Activated CD4-positive, alpha-beta T cell treated with anti-CD3 and anti-CD28 coated beads, Interleukin-2, Interleukin-6, amounts not matched to agents 100 ng/mL and 50 ng/mL, durations not matched to agents 16 hours and 8 hours (primary cell): Measurements from ENCODE around the gene DPP8.
"Not testable (repeated sequence)": the region's sequence is repeated elsewhere in the genome, so short reads cannot be mapped to it uniquely, and the experiment has no call there.

ENCODE experiments used
- DNase-seq: peaks from one replicate; pipeline ENCODE4 v3.0.0-alpha.2; 2020

DPP8 gene

DNA sequence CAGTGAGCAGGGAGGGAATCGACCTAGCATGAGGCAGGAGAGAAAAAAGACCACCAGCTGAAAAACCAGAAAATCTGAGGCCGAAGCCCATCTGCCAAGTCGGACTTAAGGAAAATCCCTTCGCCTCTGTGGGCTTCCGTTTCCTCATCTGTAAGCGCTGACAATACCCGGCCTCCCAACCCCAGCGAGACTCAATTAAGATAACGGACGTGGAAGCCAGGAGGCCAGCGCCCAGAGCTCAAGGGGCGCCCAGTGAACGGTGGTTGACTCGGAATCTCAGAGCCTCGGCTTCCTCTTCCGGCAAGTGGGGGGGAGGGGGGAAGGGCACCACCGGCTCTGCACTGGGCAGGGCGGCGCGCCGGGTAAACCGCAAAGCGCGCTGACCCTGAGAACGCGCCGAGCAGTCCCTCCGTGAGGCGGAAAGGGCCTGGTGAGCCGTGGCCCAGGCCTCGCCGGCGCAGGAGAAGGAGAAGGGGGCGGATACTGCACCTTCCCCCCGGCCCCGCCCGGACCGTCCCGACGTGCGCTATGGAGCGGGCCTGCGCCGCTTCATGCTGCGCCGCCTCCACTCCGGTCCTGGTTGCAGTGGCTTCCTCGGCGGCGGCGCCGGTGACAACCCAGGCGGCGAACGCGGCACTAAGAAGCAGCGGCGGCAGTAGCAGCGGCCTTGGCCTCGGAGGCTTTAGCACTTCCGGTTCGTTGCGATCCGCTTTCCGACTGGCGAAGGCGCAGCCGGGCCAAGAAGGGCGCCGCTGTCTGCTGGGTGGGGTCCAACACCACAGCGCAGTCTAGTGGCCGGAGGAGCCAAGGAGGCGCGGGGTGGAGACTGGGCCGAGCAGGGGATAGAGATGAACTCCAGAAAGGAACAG lies at the start of gene DPP8:
Gene DPP8 (minus strand): TSS at position 693 of the 869 bp plus-strand sequence. CDS start 5,136 bp downstream, outside the sequence.
- peak; percentile 97 for DNase-seq

DNA sequence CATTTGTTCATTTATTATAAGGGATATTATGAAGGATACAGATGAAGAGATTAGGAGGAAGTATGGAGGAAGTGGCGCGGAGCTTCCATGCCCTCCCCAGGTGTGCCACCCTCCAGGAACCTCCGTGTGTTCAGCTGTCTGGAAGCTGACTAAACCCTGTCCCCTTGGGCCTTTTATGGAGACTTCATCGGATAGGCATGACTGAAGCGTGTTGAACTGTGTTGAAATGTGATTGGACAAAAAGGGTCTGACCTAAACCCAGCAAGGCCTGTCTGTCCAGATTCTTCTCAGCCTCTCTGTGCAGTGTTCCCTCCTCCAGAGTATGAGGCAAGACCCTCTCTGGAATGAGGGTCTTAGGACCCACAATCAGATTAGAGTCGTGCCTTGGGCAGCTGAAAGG lies 44.4 kb upstream of the DPP8 start:
- DNase-seq, result no peak

DNA sequence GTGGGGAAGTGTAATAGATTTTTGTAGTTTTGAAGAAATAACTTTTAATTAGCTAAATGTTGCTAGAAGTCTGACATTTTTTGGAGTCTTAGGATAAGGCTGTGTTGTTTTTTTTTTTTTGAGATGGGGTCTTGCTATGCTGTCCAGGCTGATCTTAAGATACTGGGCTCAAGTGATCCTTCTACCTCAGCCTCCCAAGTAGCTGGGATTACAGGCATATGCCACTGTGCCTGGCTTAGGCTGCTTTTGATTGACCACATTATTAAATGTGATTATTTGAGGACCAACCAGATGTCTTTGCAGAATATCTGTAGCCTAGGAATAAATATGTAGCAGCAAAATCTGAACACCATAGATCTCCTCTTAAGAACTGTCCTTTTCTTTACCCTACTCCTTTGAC lies 42.5 kb upstream of the DPP8 start:
- no peak for DNase-seq

DNA sequence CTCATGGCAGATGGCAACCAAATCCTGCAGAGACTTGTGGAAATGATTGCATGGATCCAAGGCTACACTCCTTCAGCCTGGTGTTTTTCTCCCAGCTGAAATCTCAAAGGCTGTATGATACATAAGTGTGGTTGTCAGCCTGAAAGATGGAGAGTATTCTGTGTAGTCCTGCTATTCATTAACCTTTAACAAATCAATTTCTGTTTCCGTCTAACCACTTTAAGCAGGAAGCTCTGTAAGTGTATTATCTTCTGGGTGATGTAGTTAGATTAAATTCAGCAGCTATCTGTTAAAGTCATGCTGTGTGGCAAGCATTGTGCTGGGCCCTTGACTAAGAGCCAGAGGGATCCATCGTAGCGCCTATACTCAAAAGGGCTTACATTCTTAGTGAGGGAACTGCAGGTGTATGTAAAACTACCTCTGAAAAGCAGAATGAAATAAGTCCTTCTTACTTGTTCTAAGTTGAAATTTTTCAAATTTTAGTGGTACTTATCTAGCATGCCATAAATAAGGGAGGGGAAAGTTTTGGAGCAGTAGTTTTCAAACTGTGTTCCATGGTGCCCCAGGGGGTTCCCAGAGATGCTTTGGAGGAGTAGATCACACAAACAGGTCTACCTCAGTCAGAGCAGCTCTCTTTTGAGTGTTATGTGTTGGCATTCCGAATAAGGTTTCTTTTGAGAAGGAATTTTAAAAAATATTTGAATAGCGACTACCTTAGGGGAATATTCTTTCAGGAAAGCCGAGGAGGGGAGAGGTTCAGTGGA lies 41.7 kb upstream of the DPP8 start:
- no peak for DNase-seq

DNA sequence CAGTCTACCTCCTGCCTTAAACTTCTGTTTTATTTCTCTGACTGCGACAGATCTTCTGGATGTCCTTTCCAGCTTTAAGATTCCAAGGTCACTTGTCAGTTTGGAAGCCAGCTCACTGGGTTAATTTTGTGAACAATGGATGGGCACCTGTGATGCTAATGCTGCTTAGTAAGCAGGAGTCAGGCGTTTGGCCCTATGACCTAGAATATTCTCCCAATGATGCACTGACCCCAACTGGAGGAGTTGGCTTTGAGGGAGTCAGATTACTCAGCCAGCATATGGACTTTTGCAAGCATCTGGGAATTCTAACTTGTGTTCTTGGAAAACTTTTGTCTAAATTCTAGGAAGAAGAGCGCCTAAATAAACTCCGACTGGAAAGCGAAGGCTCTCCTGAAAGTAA lies 40.8 kb upstream of the DPP8 start:
- no peak for DNase-seq

DNA sequence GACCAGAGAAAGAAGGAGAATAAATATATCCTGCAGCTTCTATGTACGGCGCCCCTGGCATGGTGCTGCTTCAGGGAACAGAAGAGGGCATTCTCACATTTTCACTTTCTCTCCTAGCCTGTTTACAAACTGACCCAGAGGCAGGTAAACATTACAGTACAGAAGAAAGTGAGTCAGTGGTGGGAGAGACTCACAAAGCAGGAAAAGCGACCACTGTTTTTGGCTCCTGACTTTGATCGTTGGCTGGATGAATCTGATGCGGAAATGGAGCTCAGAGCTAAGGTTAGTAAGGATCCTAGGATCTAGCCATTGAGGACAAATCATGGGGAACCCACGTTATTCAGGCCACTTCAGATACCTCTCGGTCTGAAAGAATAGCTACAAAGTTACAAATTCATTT lies 39.1 kb upstream of the DPP8 start:
- DNase-seq, result no peak

DNA sequence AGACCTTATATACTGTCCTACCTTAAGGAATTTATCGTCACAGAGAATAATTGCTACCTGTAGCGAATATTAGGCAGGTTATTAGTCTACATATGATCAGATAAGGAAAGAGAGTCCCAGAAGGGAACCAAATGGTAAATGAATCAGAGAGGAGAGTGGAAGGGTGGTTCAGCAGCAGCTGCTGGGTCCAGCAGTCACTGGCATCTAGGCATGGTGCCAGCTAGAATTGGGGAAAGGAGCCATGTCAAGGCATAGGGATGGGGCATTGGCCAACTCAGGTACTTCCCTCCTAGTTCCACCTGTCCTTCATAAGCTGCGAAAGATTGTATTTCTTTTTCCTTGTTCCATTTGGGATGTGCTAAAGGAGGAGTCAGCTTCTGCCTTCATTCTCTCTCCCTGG lies 36.2 kb upstream of the DPP8 start:
- no peak for DNase-seq

DNA sequence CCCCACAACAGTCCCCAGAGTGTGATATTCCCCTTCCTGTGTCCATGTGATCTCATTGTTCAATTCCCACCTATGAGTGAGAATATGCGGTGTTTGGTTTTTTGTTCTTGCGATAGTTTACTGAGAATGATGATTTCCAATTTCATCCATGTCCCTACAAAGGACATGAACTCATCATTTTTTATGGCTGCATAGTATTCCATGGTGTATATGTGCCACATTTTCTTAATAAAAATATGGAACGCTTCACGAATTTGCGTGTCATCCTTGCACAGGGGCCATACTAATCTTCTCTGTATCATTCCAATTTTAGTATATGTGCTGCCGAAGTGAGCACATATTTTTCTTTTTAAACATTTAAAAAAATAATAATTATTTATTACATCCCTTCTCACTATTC lies 35.4 kb upstream of the DPP8 start:
- DNase-seq, result not testable (repeated sequence)

DNA sequence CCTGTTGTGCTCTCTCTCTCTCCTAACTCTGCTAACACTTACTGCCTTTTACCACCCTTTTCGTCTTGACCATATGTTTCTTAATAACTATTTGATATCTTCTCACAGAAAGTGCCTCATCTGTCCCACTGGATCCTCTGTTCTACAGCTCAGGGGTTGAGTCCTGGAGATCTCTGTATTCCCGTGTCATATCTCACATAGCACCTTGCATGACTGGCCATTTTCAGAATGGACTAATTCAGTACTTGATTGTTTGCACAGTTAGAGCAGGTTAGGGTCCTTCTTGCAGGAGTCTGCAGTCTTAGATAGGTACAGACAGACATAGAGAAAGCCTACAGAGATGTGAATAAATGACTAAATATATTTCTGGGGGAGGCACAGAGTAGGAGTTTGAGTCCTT lies 33.7 kb upstream of the DPP8 start:
- no peak for DNase-seq

DNA sequence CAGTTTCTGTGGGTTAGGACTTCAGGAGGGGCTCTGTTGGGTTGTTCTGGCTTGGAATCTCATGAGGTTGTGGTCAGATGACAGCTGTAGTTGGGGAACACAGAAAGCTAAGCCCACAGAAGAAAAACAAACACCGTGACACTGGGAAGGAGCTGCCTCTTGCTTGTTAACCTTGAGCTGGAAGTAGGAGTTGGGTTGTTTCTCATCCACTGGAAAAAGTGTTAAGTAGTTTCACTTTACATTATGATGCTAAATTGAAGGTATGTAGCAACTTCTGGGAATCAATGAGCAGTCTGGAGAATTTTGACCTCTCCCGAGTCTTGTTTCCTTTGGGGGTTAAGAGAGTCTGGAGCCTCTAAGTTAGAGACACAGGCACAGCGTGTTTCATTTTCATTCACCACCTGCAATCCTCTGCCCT lies 33.2 kb upstream of the DPP8 start:
- DNase-seq, result no peak

DNA sequence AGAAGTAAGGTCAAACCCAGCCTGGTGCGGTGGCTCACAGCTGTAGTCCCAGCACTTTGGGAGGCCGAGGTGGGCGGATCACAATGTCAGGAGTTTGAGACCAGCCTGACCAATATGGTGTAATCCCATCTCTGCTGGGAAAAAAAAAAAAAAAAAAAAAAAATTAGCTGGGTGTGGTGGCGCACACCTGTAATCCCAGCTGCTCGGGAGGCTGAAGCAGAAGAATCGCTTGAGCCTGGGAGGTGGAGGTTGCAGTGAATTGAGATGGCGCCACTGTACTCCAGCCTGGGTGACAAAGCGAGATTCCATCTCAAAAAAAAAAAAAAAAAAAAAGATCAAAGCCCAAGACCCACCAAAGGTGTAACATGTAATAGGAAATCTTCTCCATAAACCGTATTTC lies 31.8 kb upstream of the DPP8 start:
- not testable (repeated sequence) for DNase-seq

DNA sequence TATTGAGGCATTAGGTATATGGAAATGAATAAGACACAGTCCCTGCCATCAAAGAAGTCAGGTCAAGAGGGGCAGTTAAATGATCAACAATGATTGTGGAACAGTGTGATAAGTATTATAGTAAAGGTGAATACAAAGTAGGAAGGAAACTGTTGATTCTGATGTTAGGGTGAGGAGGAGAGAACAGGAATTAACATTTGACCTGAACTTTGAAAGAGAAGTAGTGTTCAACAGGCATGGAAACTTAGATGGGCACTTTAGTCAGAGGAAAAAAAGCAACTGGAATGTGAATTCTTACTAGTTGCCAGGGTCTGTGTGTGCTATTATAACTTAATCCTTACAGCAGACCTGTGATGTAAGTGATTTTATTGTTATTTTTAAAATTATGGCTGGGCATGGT lies 30.4 kb upstream of the DPP8 start:
- DNase-seq, result no peak

DNA sequence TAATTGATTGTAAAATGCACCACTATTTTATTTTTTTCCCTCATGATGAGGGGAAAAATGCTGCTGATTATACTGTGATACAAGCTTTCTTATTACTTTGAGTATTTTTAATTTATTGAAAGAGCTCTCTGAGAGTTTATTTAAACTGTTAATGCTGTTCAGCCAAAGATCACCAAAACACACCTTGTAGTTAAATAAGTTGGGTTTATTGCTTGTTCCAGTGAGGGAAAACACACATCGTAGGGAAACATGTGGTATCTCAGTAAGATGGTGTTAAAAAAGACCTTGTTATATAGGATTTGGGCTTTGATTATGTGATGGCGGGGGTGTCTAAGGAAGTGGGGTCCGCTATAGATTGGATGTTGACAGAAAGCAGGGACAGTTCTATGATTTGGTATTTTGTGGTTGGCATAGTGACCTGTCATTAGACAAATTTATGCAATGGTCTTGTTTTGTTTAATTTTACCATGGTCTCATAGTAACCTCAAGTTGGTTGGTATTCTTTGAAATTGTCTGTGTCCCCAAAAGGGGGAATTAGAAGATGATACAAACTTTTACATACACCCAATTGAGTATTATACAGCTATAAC lies 23.8 kb upstream of the DPP8 start:
- DNase-seq, result no peak

DNA sequence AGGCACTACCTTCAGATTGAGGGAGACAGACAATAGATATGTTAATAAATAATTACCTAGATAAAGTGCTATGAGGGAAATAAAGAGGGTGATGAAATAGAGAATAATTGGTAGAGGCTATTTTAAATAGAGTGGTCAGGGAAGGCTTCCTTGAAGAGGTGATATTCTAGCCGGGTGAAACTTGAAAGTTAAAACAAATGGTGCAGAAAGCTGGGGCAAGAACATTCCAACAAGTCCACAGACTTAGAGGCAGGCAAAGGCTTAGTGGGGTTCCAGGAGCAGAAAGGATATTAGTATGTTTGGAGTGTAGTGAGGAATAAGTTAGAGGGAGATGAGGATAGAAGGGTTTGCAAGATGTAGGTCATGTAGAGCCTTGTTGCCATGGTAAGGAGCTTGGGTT lies 22.8 kb upstream of the DPP8 start:
- DNase-seq, result no peak

DNA sequence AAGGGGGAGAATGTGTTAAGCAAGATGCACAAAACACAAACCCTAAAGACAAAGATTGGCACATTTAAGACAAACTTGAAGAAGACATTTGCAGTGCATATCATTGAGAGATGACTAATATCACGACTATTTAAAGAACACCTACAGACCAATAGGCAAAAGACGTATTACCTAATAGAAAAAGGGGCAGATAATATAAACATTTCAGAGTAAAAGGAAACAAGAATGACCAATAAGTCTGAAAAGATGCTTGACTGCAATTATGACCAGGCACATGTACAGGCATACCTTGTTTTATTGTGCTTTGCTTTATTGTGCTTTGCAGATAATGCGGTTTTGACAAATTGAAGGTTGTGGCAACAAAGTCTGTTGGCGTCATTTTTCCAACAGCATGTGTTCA lies 17.7 kb upstream of the DPP8 start:
- DNase-seq, result no peak

DNA sequence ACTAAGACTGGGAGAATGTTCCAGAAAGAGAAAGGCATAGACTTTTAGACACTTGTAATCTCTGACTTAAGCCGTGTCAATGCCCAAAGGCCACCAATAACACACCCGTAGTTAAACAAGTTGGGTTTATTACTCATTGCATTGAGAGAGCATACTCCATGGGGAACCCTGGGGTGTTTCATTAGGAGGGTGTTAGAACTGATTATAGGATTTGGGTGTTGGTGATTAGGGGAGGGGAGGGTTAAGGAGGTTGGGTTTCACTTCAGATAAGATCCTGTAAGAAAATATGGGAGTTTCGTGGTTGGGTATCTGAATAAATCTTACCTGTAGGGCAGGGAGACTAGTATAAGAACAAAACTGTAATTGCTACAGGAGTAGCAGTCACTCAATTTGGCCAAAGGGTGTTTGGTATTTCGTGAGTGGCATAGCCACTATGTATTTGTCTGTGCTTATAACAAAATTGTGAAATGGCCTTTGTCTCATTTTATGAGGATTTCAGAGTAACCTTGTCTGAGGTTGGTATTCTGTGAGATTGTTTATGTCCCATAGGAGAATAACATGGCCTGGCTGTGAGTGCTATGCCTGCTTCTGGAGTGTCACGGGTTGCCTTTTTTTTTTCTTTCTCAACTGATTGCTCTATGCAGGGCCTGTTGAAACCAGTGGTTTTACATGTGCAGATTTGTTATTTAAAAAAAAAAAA lies 15.7 kb upstream of the DPP8 start:
- DNase-seq, result no peak

DNA sequence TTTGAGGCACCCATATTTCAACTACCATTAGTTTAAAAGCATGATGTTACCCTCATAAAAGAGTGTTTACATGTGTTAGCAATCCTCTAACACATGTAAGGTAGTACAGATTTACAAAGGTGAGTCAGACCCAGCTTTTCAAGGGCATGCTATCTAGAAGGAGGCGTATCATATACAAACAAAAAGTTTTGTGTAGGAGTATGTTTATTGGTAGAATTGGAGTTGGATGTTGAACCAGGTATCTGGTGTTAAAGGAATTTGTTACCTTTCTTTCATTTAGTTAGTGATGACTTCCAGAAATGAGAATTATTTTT lies 15.2 kb upstream of the DPP8 start:
- DNase-seq, result peak; percentile 33

DNA sequence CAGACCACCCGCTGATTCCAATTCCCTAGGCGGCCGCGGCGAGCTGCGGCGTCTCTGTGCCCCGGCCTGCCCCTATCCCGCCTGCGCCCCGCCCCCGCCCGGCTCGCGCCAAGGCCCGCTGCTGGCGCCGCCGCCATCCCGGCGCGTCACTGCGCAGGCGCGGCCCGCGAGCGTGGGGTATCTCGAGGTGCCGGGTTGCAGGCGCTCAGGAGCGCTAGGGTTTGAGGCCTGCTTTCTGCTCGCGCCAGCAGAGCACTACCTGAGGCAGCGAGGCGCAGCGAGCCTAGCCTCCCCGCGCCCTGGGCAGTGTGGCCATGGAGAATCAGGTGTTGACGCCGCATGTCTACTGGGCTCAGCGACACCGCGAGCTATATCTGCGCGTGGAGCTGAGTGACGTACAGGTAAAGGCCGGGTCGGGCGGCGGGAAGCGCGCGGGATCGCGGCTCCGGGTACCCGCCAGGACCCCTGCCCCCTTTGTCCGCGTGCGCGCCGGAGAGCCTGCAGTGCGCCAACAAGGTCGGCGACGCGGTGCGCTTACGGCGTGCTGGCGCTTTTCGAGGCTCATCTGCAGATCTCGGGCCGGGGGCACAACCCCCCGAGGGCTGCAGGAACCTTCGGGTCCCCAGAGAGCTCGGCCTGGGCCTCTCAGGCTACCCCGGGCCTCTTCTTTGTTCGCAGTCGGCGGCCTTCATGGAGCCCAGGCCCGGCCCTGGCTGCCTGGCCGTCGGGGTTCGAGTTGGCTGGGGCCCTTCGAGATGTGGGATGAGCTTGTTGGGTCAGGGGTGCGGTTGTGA lies 13.0 kb upstream of the DPP8 start, which contains the start of gene HACD3:
Gene HACD3 (plus strand): TSS at position 146 of the 794 bp plus-strand sequence. CDS start 169 bp downstream, at position 315.
- peak; percentile 94 for DNase-seq

DNA sequence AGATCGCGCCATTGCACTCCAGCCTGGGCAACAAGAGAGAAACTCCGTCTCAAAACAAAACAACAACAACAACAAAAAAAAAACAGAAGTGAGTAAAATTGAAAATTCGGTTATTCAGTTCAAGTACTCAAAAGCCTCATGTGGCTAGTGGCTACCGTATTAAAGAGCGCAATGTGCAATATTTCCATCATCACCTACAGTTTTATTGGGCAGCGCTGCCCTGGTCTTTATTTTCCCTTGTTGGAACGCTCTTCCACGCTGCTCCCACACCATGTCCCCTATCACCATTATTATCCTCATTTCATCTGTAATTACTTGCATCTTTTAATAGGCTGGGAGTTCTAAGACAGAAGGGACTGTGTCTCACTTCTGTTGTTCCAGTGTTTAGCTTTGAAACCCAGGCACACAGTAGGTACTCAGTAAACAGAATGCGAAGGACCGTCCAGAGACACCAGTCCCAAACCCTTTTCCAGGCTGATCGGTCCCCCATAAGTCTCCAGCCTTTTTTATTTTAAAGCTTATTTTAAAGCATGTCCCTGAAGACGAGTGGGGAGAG lies 12.4 kb upstream of the DPP8 start:
- no peak for DNase-seq

DNA sequence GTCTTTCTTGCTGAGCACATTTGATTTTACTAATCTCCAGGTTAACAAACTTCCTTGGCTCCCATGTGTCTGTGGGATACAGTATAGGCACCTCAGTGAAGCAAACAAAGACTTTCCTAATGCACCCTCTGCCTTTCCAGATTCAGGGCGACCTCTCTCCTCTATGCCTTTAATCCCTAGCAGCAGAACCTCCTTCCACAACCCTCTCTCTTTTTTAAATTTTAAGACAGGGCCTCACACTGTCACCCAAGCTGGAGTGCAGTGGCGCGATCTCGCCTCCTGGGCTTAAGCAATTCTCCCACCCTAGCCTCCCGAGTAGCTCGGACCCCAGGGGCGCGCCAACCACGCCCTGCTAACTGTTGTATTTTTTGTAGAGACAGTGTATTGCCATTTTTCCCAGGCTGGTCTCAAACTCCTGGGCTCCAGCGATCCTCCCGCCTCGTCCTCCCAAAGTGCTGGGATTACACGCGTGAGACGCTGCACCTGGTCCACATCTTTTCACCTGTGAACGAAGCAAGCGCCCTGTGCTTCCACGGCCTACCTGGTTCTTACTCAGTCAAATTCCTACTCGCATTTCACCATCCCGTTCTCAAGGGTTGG lies 11.1 kb upstream of the DPP8 start:
- no peak for DNase-seq

DNA sequence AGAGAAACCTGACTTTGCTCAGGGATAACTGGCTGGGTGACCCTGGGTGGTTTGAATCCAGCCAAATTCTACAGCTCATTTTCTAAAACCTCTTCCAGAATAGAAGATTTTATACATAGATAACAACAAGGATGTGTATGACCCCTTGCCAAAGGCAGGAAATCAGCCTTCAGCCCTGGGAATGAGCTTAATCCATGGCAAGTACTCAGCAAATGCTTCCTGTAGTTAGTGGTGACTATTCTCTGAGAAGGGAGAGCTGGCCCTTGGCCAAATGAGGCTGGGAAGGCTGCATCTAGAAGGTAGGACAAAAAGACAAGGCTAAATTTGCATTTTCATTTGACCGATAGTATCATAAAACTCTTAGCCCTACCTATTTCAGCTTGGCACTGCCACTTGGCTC lies 8.1 kb upstream of the DPP8 start:
- DNase-seq, result no peak

DNA sequence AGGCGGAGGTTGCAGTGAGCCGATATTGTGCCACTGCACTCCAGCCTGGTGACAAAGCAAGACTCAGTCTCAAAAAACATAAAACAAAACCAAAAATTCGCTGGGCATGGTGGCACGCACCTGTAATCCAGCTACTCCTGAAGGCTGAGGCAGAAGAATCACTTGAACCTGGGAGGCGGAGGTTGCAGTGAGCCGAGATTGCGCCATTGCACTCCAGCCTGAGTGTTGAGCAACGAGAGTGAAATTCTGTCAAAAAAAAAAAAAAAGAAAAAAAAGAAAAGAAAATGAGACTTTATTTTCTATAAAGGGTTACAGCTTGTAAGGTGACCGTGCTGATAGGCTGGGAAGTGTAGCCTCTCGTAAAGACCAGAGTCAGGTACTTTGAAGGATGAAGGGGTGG lies 6.7 kb upstream of the DPP8 start:
- no peak for DNase-seq
